HL-60 (cell line): Measurements from ENCODE around the gene NOP9.

Source experiments
- DNase-seq, 2 experiments: peaks; one replicate each; pipeline ENCODE4 v3.0.0-alpha.2; 2010 to 2020; ENCODE audit warnings: low read depth in 1 of 2, low spot score in 1 of 2
- H3K27ac ChIP-seq: fragments of 250-450 bp; sonication (Bioruptor Pico); replicated peaks from 2 replicates; pipeline ENCODE4 v1.5.1; 2020; ENCODE audit warnings: mild to moderate bottlenecking, moderate library complexity
- H3K27me3 ChIP-seq: fragments of 250-450 bp; sonication (Bioruptor Pico); 2 replicates; pipeline ENCODE4 v1.5.1; 2021; ENCODE audit warnings: mild to moderate bottlenecking, moderate library complexity; ENCODE audit not compliant: insufficient read depth, poor library complexity, severe bottlenecking
- H3K4me3 ChIP-seq: replicated peaks from 2 replicates; pipeline ENCODE4 v1.5.1; 2011; ENCODE audit warnings: mild to moderate bottlenecking, control low read depth, low read length; ENCODE audit not compliant: insufficient read depth
- CTCF ChIP-seq: IDR thresholded peaks from one replicate; pipeline ENCODE4 v1.5.1; 2011; ENCODE audit warnings: low read length, control low read depth, inconsistent platforms; ENCODE audit not compliant: insufficient read depth
- GABPA ChIP-seq: IDR thresholded peaks from 2 replicates; pipeline ENCODE4 v1.6.1; 2012; ENCODE audit warnings: low read depth
- POLR2AphosphoS5 ChIP-seq: IDR thresholded peaks from 2 replicates; pipeline ENCODE4 v1.6.1; 2012; ENCODE audit warnings: low read depth
- REST ChIP-seq: IDR thresholded peaks from 2 replicates; pipeline ENCODE4 v1.6.1; 2012; ENCODE audit warnings: low read depth; ENCODE audit not compliant: insufficient replicate concordance
- SPI1 ChIP-seq: IDR thresholded peaks from 2 replicates; pipeline ENCODE4 v1.6.1; 2012; ENCODE audit warnings: low read depth, mild to moderate bottlenecking, borderline replicate concordance

The NOP9 gene

GRCh38 chr14:24322672-24323071 lies 23.0 kb downstream of the NOP9 start:
- DNase-seq = no peak
- Histone ChIP-seq H3K4me3 (no peak overlapping the region), H3K27ac (no peak overlapping the region), H3K27me3 (no peaks in the 10 kb centered on the region)
- no peak for TF ChIP-seq CTCF
- no peak for TF ChIP-seq REST
- TF ChIP-seq SPI1 = no peak
- TF ChIP-seq GABPA = no peak
- TF ChIP-seq POLR2AphosphoS5 = no peak

GRCh38 chr14:24323341-24323740 lies 23.7 kb downstream of the NOP9 start:
- H3K27ac ChIP-seq = no peak overlapping the region
- no peak overlapping the region for H3K4me3 ChIP-seq
- no peak for DNase-seq
- H3K27me3 ChIP-seq = no peaks in the 10 kb centered on the region
- TF ChIP-seq CTCF (no peak), REST (no peak), SPI1 (no peak), GABPA (no peak), POLR2AphosphoS5 (no peak)

GRCh38 chr14:24324024-24324423 lies 24.4 kb downstream of the NOP9 start:
- DNase-seq = no peak
- Histone ChIP-seq H3K27me3 (no peaks in the 10 kb centered on the region), H3K4me3 (no peak overlapping the region), H3K27ac (no peak overlapping the region)
- TF ChIP-seq CTCF (no peak), POLR2AphosphoS5 (no peak), SPI1 (no peak), GABPA (no peak), REST (no peak)
